Left kidney (tissue), 8 donors: Measurements from ENCODE around the gene DOCK11. TPM values are rescaled to one million over a fixed set of nuclear protein-coding genes. Genes with fewer than 3 reads are reported as not detected.
A peak's percentile ranks its signal among the peaks of the same experiment; 100 is the strongest.
"Not testable (repeated sequence)": the region's sequence is repeated elsewhere in the genome, so short reads cannot be mapped to it uniquely, and the experiment has no call there.

Experiments
- DNase-seq: peaks from one replicate; pipeline ENCODE4 v3.0.0-alpha.2; 2013
- long read RNA-seq, 8 donors: transcript quantifications; one replicate each; lab custom pipeline, GENCODE V29; 2026
- polyA plus RNA-seq: library from polyadenylated mRNA; unstranded; fragments of 120-200 nt; gene quantifications from one replicate; pipeline ENCODE4 v1.2.1, GENCODE V29; 2013; ENCODE audit not compliant: insufficient read length

Gene DOCK11
- 21.8 TPM for polyA plus RNA-seq
- long read RNA-seq, donor 1, result 0 reads
- long read RNA-seq, donor 2, result 0 reads
- long read RNA-seq, donor 3, result 0 reads
- long read RNA-seq, donor 4, result 0 reads
- long read RNA-seq, donor 5, result 0 reads
- long read RNA-seq, donor 6, result 0 reads
- long read RNA-seq, donor 7, result 0 reads
- long read RNA-seq, donor 8, result 0 reads

DNA sequence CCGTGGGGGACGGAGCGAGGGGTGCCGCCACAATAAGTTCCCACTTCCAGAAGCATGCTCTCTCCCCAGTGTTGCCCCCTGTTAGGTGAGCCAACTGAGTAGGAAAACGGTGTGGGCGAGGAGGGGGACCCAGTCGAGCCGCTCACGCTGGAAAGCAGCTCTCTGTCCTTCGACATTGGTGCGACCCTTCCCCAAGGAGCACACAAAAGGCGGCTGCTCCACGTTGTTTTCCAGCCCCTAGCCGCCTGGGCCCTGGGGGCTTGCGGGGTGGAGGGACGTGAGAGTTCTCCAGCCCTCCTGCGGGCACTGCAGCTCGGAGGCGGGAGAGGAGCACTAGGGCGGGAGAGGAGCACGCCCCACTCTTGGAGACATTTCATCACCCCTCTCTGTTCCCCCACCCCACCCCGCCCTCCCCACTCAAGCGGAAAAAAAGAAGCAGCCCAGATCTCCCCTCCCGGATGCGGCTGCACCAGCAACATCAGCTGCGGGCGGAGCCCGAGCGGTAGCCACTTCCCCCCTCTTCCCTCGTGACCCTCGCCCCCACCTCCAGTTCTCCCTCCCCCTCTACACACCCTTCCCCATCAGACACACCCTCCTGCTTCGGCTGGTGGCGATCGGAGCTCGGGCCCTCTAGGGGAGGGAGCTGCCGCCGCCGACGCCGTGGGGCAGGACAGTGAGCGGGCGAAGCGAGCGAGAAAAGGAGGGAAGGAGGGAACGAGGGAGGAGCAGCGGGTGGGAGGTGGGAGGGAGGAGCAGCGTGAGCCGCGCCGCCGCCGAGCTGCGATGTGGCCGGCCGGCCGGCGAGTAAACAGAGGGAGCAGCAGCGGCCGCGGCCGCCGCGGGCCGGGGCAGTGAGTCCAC lies at the start of gene DOCK11:
DOCK11 (plus strand) TSS at position 755 of the 861 bp plus-strand sequence. CDS start 157 bp downstream, outside the sequence.
- DNase-seq, result peak; percentile 59

- DNase-seq, result no peak
These were observed 47.3 kb upstream of the DOCK11 start for GRCh38 chrX:118448273-118448783.

- DNase-seq, result no peak
These were observed 40.6 kb upstream of the DOCK11 start for GRCh38 chrX:118455013-118455412.

DNA sequence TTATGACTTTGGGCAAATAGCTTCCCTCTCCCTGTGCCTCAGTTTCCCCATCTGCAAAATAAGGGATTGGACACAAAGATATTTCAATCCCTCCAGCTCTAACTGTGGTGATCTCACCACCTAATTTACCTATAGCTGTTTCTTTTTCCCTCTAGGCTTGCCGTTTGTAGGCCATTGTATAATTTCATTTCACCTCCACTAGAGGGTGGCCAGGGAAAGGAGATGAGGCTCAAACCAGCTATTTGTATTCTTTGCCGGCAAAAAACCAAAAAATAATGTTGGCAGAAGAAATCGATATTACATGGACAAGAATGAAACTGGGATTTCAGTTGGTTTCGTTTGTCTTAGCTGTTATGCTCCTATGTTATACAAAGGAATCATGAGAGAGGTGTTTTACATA lies 36.1 kb upstream of the DOCK11 start:
- DNase-seq, result peak; percentile 14

DNA sequence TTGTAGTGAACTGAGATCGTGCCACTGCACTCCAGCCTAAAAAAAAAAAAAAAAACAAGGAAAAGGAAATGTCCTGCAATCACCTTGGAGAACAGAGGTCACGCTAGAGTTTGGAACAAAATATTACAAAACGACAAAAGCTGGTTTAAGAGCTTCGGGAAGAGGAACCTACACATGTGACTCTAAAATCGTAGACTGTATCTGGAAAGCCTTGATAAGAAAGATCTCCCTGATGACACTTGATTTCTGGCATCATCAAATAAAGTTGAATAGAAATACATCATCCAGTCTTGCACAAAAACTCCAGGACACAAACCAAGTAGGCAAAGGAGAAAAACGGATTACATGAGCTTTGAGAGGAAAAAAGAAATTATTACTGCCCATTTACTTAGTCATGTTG lies 31.1 kb upstream of the DOCK11 start:
- no peak for DNase-seq

- no peak for DNase-seq
These were observed 27.5 kb upstream of the DOCK11 start for GRCh38 chrX:118468122-118468521.

- not testable (repeated sequence) for DNase-seq
These were observed 24.8 kb upstream of the DOCK11 start for GRCh38 chrX:118470721-118471347.

DNA sequence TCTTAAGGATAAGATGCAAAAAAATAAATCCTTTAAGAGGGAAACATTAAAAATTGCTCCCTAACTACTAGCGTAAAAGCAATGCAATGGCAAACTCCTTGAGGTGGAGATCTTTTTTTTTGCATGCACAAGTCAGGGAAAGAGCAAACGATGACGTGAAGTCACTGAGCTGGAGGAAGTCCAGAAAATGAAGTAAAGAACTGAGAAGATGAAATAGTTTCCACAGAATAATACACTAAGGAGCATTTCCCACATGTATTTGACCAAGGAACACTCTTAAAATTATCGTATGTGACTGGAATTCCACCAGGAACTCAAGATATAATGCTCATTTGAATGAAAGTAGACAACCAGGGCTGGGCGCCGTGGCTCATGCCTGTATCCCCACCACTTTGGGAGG lies 21.0 kb upstream of the DOCK11 start:
- DNase-seq, result no peak

DNA sequence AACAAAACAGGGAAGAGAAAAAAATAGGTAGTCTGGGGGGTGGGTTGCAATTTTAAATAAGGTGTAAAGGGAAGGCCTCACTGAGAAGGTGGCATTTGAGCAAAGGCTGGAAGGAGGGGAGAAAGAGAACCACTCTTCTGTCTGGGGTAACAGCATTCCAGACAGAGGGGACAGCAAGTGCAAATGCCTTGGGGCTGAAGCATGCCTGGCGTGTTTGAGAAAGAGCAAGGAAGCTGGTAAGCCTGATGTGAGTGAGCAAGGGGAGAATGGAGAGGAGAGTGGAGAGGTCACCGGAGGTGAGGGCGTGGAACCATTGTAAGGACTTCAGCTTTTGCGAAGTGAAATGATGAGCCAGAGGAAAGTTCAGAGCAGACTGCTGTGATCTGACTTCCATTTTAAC lies 19.7 kb upstream of the DOCK11 start:
- DNase-seq, result no peak

- DNase-seq, result no peak
These were observed 15.4 kb upstream of the DOCK11 start for GRCh38 chrX:118480172-118480571.

DNA sequence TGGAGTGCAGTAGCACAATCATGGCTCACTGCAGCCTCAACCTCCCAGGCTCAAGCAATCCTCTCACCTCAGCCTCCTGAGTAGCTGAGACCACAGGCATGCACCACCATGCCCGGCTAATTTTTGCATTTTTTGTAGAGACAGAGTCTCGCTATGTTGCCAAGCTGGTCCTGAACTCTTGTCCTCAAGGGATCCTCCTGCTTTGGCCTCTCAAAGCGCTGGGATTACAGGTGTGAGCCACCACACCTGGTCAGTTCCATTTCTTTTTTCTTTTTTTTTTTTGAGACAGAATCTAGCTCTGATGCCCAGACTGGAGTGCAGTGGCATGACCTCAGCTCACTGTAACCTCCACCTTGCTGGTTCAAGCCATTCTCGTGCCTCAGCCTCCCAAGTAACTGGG lies 13.2 kb upstream of the DOCK11 start:
- DNase-seq, result not testable (repeated sequence)

DNA sequence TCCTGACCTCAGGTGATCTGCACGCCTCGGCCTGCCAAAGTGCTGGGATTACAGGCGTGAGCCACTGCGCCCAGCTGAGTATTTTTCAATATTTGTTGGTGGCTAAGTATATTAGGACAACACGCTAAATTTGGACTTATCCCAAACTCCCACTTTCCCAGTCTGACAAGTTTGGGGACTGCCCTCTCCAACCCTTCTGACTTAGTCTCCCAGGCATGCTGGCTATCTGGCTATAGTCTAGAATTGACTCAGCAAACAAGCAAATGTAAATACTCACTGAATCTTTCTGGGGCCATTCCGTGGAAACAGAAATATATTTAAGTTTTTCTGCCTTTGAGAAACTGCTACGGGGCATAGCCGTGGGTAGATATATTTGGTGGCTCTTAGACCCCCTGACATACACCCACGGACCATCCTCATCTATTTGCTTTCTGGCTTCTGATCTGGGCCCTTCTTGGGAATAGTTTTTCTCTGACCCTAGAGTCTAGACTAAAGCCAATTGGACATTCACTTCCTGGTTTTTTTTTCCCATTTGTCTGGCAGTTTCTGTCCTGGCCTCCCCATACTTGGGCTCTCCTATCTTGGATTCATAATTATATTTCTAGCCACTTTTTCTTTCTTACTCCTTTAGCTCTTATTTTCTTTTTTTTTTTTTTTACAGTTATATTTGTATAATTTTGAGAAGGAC lies 11.3 kb upstream of the DOCK11 start:
- DNase-seq, result no peak

- DNase-seq, result not testable (repeated sequence)
These were observed 8.9 kb upstream of the DOCK11 start for GRCh38 chrX:118486693-118487092.

DNA sequence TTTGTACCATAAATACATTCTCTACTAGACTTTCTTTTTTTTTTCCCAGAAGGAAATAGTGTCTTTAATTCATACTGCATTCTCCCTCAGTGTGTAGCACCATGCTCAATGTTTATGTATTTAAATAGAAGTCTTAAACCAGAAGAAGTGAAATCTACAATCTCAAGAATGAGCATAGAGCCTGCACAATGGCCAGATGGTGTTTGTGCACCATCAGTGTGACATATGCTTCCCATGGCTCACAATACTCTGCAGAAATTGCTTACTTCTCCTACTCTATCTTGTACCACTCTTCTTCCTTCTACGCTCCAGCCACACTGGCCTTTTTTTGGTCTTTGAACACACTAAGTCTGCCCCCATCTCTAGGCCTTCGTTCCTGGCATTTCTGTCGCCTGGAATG lies 2.6 kb upstream of the DOCK11 start:
- no peak for DNase-seq

DNA sequence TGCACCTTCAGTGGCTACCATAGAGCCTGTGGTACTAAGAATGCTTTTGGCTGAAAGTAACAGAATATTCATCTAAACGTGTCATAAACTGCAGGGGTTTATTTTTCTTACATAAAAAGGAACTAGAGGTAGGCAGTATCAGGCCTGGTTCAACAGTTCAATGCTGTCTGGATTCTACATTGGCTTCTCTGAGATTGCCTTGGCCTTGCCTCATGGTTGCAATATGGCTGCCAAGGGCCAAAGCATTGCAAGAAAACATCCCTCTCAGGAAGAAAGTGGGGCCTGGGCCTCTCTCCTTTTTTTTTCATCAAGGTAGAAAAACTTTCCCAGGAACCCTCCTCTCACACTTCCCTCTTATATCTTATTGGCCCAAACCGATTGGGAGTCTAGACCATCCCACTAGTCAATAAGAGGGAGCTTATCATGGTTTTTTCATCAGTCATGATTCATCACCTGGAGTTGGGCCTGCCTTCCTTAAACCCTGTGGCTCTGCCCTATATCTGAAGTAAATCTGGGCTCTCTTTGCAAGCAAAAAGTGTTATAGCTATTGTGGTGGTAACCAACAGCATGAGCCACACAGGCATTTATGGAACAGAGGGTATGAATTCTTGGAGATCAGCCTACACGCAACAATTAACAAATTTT lies 1.8 kb upstream of the DOCK11 start:
- DNase-seq, result no peak

- no peak for DNase-seq
These were observed 545 bp downstream of the DOCK11 start for GRCh38 chrX:118495958-118496762.

- no peak for DNase-seq
These were observed 1.1 kb downstream of the DOCK11 start for GRCh38 chrX:118496763-118497079.

- DNase-seq, result no peak
These were observed 1.7 kb downstream of the DOCK11 start for GRCh38 chrX:118497180-118497818.

DNA sequence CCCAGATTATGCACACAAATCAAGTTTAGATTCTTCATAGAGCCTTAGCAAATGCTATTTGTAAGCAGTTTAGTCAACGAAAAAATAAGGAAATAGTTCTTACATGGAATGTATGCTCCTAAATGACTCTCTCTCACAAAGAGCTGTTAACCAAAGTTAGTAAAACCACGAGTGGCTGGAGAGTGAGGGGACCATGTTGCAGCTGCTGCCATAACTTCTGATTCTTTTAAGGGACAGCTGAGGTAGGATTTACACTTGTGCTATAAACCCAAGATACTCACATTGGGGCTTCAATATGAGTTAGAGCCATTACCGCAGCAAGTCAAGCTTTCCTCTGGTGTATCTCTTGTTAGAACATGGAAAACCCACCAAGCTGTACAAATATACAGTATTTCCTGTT lies 2.7 kb downstream of the DOCK11 start:
- DNase-seq, result no peak

- no peak for DNase-seq
These were observed 3.1 kb downstream of the DOCK11 start for GRCh38 chrX:118498755-118499154.

- DNase-seq, result no peak
These were observed 3.7 kb downstream of the DOCK11 start for GRCh38 chrX:118499295-118499694.
